HCT116 (cell line): ENCODE results near the gene GNG13.
"Not testable (repeated sequence)": the region's sequence is repeated elsewhere in the genome, so short reads cannot be mapped to it uniquely, and the experiment has no call there.

Source experiments
- POLR2A ChIP-seq: IDR thresholded peaks from 2 replicates; pipeline ENCODE4 v1.7.0; 2011; ENCODE audit warnings: borderline replicate concordance; ENCODE audit not compliant: insufficient read depth, insufficient read length; ENCODE audit errors: extremely low read depth
- ZBTB33 ChIP-seq: IDR thresholded peaks from 2 replicates; pipeline ENCODE4 v1.6.1; 2011; ENCODE audit warnings: mild to moderate bottlenecking, low read length, moderate library complexity; ENCODE audit not compliant: insufficient replicate concordance; ENCODE audit errors: extremely low read depth

- not testable (repeated sequence) for TF ChIP-seq POLR2A, ZBTB33
Measured at GRCh38 chr16:820044-820408, 19.5 kb upstream of the GNG13 start.
